HL-60/S4 treated with retinoic acid at 250 ng/mL for 4 days and 3 days (cell line): ENCODE results near the gene HIGD2A.

ENCODE experiments used
- in situ Hi-C: fragments of 300-500 bp; cut with MboI; formaldehyde crosslinking; loops from 2 replicates; pipeline ENCODE4 v1.7.0; 2022; ENCODE audit warnings: low sequenced_read_pairs

The HIGD2A gene, protein sequence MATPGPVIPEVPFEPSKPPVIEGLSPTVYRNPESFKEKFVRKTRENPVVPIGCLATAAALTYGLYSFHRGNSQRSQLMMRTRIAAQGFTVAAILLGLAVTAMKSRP

DNA sequence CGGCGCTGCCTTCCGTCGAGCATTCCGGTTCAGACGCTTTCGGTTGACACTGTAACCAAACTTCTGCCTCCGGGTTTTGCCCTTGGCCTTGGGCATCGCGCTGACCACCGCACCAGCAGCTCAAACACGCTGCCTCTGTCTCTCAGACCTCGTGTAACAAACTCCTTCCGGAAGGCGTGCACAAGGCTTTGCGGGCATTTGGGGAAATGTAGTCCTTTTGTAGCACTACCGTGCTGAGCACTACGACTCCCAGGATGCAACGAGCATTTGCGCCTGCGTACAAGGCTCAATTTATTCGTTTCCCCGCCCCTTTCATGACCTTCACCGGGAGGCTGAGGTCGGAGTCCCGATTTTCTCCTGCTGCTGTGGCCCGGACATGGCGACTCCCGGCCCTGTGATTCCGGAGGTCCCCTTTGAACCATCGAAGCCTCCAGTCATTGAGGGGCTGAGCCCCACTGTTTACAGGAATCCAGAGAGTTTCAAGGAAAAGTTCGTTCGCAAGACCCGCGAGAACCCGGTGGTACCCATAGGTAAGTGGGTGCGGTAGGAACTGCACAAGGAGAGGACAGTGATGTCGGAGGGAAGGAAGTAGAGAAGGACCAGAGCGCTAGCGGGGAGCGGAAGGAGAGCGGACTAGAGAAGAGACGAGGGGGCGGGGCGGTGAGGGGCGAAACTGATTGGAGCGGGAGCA is at the start of gene HIGD2A, which contains the start of gene NOP16:
HIGD2A (plus strand) TSS at position 308 of the 691 bp plus-strand sequence; CDS start at position 377, 69 bp downstream.
NOP16 (minus strand) TSS at position 155 of the 691 bp plus-strand sequence; CDS start at position 96, 59 bp downstream.
- in situ Hi-C loops, result no loop called here

DNA sequence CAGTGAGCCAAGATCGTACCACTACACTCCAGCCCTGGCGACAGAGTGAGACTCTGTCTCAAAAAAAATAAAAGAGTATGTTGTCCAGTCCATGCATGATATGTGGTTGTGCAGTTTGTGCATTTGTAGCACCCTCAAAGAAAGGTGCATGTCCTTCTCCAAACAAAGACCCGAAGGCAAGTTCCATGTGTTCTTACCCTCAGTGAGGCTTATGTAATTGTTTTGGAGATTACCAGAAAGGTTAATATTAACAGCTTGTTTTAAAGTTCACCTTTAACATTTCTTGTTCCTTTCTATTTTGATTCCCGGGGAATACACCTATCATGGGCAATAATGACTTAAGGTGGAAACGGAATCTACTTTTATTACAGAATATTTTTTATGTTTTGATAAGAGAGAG is 49.2 kb upstream of the HIGD2A start:
- in situ Hi-C loops, result no loop called here

DNA sequence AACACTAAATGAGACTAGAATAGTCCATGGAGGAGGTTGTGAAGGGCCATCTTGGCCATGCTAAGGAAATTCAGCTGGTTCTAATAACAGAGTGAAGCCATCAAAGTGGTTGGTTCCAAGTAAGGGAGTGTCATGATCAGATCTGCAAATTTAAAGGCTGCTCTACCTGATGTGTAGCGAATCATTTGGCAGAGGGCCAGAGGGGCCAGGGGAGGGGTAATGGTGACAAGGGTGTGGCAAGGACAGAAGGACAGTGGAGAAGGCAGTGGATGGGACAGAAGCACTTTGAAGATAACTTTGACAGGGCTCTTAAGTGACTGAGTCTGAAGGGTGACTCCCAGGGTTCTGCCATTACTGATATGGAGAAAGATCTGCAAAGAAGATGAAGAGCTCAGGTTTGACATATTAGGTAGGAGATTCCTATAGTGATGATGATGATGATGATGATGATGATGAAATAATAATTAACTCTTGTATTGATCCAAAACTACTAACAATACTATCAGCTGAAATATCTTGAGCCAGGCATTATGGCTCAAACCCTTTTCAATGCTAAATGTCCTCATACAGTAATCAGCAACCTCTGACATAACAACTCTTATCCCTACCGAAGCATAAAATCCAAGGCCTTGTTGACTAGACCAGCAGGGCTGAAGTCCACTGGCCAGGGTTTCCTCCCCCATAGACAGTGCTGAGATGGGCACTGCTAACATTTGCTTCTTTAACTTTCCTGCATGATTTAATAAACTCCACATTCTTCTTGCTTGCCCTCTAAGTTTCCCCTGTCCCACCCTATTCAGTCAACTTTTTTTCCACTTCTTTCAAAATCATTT is 47.0 kb upstream of the HIGD2A start:
- in situ Hi-C loops, result no loop called here

DNA sequence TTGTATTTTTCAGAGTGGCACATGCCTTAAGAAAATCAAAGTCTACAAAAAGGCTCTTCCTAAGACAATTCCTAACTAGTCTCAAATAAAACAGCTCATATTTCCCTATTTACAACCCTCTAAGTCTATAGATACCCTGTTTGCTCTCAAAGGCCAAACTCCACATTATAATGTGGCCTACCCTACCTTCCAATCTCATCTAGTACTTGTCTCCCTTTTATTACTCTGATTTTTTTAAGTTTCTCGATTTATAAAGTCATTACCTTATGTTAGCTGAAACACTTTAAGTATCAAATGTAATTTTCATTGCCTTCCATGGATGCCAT is 46.4 kb upstream of the HIGD2A start:
- in situ Hi-C loops, result no loop called here

DNA sequence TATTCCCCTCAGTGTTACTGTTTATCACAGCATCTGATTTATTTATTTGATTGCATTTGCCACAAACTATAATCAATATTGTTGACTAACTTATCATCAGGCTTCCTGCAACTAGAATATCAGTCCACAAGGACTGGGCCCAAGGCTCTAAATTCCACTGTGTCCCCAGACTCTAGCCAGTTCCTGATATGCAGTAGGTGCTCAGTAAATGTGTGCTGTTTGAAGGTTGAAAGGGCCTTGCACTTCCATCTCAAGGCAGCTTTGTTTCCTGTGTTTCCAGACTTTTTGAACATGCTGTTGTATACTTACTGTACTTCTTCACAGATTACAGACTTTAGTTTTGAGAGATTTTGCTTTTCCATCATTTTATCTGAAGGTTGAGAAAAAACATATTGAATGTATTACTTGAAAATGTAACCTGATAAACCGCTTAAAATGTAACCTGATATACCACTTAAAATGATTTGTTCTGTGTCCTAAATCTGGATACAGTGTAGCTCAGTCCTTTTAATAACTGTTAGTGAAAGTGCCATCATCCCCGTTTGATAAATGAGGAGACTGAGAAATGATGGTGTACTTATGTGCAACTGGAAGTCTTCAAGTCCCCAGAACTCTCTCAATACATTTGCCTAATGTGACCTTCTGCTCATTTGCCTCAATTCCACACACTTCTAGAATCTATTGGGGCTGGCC is 45.6 kb upstream of the HIGD2A start:
- in situ Hi-C loops, result no loop called here

DNA sequence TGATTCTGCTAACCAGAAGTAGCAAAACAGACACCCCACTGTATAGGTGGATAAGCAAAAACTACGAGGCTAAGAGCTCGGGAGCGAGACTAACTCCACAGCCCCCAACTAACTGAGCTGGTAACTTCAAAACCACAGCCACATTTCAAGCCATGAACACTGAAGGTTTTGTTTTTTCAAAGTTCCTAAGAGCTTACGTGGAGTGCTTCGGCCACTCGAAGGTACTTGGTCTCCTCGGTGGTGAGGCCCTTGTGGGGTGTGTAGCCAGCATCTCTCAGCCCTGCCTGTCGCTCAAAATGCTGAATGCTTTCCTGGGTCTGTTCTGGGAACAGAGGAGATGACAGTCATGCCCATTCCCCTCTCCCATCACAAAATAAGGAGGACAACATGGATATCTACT is 38.1 kb upstream of the HIGD2A start:
- in situ Hi-C loops, result no loop called here

DNA sequence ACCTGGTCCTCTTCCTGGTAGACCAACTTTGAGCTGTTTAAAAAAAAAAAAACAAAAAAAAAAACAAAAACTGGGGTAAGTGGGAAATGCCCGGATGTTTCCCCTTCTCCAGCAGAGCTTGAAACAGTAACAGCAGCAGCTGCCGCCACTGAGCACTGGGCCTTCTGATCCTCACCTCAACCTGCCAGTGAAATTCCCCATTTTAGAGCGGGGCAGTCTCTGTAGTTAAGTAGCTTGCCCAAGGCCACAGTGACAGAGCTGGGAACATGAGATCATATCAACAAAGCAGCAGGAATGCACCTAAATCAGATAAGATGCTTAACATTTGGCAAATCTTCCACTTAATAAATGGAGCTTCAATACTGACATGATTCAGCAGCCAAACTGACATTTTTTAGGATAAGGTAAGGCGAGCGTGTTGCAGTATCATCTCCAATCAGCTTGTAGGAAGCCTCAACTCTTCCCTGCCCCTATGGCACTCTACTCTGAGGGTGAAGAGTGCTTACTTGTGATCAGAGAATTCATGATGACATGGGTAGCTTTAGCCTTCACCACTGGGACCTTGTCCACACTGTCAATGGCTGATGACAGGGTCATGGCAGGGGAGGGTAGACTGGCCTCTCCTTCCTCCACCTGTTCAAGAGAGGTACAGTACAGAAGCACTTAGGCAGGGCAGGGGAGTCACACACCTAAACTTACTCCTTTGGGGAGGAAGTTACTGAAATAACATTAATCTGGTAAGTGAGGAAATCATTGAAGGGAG is 36.3 kb upstream of the HIGD2A start:
- in situ Hi-C loops, result no loop called here

DNA sequence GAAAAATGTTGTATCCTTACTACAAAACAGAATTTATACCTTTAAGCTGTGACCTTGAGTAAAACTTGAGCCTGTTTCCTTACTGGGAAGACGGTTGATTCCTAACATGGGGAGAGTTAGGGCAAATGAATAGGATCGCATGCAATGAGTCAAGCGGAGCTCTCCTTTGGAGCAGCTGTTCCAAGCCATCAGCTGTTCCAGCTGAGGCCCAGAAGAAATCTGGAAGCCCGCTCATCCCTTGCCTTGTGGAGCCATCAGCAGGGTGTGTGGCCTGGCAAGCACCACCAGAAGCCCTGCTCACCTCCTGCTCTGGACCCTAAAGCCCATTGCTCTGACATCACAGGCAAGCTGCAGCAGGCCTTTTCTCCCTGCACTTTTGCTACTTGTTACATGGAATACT is 35.0 kb upstream of the HIGD2A start:
- in situ Hi-C loops, result no loop called here

DNA sequence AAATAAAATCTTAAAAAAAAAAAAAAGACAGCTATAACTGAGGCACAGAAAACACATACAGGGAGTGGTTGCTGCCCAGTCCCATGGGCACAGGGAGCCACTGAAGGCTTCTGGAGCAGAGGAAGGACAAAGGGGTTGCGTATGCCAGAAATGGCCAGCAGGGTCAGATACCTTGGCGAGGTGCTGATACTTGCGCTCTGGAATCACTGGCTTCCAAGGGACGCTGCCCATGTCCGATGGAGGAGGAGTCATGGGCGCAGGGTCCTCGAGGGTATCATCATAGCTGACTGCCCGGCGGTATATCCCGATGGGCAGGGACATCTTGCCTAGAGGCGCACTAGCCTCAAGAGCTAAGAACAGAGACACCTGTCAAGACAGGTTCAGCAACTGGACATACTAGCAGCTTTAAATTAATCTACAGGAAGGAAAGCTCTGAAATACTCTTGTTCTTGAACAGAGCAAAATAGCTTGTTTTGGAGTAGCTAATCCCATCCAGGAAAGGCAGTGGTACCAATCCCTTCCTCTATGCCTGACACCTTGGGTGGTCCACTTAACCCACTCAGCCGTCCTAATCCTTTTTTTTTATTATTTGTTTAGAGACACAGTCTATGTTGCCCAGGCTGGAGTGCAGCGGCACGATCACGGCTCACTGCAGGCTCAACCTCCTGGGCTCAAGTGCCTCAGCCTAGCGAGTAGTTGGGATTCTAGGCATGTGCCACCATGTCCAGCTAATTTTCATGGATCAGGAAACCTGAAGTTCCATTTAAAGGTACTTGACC is 33.0 kb upstream of the HIGD2A start:
- in situ Hi-C loops, result no loop called here

DNA sequence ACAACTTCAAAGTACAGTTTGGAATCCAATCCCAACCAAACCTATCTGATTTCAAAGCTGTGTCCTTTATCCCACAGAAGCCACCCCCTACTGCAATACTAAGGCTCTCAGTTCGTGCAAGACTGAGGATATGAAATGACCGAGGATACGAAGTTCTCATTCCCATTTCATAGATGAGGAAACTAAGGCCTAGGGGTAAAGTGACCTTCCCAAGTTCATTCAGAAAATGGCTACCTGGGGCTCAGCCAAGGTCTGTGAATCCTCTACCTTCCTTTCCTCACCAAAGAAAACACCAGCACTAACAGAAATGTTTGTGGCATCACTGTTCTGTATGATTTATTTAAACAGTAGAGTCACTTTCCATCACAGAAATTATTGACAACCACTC is 32.4 kb upstream of the HIGD2A start:
- in situ Hi-C loops, result no loop called here

DNA sequence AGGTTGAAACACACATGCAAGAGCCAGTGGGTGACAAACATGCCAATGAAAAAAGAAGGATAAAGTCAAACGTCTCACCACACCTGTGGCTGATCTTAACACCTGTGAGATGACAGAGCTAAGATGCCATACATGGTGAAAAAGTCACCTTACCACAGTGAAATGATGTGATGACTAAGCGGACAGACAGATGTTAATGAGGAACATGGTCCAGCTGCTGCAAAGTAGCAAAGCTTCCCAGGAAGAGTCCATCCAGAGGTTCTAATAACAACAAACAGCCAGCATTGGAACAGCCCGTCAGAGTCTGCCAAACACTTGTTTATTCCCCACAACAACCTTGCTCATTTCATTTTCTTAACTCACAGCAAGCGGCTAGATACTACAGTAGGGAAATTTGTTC is 28.9 kb upstream of the HIGD2A start:
- in situ Hi-C loops, result no loop called here

DNA sequence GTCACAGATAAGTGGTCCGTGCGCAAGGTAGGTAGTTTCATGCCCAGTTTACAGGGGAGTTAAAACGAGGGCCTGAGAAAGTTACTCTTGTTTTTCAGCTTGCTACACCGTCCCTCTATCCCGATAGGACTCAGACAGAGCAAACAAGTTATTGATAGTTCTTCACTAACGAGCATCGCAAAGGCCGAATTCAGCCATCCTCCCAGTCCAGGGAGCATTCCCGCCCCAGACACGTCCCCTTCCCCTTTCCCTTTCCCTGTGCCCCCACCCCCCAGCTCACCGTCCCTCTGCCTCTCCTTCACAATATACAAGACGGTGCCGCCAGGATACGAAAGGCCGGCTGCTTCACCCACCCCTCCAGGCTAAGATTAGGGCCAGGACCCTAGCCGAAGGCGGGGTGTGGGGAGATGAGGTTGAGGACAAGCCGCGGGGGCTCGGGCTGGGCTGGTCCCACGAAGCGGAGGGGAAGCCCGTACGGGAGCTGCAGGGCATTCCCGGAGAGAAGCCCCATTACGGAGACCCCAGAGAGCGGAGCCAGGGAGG is 27.6 kb upstream of the HIGD2A start:
- in situ Hi-C loops, result no loop called here

DNA sequence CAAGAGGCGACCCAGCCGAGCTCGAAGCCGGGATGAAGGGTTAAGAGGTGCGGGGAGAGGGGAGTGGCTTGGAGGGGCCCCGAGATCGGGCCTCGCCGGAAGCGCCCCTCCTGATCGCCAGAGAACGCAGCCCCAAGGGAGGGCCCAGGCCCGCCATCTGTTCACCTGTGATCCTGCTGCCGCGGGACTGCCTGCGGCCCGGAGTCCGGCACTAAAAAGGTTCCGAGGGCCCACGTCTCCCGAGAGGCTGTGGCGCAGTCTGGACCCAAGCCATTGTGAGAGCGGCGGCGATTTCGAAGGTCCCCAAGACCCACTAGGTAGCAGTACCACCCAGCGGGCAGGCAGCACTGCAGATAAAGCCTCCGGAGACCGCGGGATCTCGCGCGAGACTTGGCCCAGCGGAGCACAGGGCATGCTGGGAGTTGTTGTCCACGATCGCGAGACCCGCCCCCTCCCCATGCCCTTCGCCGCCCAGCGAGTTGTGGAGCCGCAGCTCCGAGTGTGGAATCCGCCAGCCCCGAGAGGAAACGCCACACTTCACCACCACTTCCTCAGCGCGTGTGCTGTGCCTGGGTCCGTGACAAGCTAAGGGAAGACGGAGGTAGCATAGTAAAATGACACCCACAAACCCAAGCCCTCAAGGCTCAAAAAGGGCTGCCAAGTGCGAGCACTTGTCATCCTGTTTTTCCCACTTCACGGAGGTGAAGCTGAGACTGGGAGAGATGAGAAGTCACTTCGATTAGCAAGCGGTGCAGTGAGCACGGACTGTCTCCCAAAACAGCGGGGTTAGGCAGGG is 26.9 kb upstream of the HIGD2A start, which contains the start of gene KIAA1191:
KIAA1191 (minus strand) TSS at position 328 of the 796 bp plus-strand sequence. CDS start 2,256 bp downstream, outside the sequence.
- in situ Hi-C loops, result no loop called here

DNA sequence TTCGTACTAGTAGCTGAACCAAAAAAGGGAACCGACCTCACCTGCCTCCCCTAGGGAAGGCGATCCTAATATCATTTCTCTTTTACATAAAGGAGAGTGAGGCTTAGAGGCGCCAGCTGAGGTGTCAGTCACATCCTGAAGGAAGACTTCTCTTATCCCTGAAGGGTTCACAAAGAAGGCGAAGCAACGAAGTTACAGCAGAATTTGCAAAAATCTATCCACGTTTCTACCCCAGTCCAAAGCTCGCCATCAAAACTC is 26.4 kb upstream of the HIGD2A start:
- in situ Hi-C loops, result no loop called here

DNA sequence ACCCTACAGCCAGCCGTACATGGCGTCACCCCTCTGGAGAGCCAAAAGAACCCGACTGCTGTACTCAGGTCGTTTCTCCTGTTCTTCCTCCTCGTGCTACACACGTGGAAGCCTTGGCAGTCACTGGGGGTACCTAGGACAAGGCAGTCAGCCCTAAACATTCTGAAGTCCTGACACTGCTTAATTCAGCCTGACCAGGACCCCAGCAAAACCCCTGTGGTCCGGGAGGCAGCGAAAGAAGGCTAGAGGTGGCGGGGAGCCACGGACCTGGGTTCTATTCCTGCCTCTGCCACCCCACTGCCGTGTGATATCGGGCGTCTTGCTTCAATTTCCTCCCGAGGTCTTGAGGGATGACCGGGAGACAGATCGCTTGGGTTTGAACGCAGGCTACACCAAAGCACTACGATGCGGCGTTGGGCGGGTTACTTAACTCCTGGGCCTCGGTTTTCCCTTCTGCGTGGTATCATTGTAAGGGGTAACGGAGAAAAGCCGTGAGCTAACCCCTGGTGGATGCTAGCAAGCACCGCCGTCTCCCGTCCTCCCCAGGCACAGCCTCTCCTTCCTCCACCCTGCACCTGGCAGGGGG is 23.7 kb upstream of the HIGD2A start:
- in situ Hi-C loops, result no loop called here

DNA sequence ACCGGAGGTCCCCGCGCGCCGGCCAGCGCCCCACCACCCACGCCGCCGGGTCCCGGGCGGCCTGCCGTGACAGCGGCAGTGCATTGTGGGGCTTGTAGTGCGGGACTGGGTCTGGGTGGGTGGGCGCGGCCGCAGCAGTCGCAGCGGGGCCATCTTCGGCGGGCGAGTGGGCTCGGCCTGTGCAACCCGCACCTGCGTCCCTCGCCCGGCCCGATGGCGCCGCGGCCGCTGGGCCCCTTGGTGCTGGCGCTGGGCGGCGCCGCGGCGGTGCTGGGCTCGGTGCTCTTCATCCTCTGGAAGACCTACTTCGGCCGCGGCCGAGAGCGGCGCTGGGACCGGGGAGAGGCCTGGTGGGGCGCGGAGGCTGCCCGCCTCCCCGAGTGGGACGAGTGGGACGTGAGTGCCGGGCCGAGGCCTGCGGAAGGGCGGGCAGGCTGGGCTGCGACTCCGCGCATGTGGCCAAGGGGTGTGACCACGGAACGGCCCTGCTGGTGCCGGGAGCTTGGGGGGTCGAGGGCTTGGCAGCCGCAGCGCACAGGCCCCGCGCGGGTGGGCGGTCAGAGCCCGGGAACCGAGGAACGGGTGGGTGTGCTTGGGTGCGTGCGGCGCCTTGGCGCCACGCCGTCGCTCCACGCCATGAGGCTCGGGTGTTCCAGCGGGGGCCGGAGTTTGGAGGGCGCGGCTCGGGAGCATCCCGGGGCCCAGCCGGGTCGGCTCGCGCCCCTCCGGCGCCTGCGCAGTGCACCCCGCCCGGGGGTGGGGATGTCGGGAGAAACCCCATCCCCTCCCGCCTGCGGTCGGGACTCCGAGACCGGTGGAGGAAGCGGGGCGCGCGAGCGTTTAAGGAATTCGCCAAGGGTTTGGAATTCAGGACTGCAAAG is 23.0 kb upstream of the HIGD2A start, which contains the start of gene ARL10:
ARL10 (plus strand) TSS at position 137 of the 881 bp plus-strand sequence; CDS start at position 214, 77 bp downstream.
- in situ Hi-C loops, result no loop called here

DNA sequence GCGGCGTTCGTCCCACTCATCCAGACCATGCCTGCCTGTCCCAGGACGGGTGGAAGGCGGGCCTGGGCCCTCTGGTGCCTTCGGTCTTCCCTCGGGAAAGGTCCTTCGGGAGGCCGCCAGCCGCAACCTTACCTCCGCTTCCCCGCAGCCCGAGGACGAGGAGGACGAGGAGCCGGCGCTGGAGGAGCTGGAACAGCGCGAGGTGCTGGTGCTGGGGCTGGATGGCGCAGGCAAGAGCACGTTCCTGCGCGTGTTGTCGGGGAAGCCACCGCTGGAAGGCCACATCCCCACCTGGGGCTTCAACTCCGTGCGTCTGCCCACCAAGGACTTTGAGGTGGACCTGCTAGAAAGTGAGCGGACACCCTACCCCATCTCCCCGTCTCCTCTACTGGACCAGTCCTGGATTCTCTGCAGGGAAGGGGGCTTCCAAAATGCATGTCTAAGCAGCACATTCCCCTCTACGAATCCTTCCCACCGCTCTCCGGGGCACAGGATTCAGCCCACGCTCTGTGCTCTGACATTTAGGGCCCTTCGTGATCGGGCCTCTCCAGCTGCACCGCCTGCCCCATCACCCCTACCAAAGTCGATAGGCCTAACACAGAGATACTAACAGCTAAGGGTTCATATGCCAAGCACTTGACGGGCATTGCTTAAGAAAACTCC is 22.2 kb upstream of the HIGD2A start:
- in situ Hi-C loops, result no loop called here
